HG03457 (cell line): ENCODE results near the gene SAMD7.

Experiments
- ATAC-seq: cut with Tn5 transposase; IDR thresholded peaks from one replicate; pipeline ENCODE4 v1.9.1; 2021; ENCODE audit warnings: moderate number of reproducible peaks; ENCODE audit not compliant: unreplicated experiment

The SAMD7 gene

GRCh38 chr3:169965562-169966427 is 54.4 kb downstream of the SAMD7 start:
- peak; percentile 24 for ATAC-seq

- peak; percentile 81 for ATAC-seq
These were observed 55.1 kb downstream of the SAMD7 start, which contains the start of gene SEC62 for GRCh38 chr3:169966428-169966950. Gene SEC62, plus strand, starts transcription at chr3:169966807. Its CDS starts 16 bp downstream, at chr3:169966823.

GRCh38 chr3:169966951-169967915 is 55.9 kb downstream of the SAMD7 start:
- ATAC-seq, result peak; percentile 30

DNA sequence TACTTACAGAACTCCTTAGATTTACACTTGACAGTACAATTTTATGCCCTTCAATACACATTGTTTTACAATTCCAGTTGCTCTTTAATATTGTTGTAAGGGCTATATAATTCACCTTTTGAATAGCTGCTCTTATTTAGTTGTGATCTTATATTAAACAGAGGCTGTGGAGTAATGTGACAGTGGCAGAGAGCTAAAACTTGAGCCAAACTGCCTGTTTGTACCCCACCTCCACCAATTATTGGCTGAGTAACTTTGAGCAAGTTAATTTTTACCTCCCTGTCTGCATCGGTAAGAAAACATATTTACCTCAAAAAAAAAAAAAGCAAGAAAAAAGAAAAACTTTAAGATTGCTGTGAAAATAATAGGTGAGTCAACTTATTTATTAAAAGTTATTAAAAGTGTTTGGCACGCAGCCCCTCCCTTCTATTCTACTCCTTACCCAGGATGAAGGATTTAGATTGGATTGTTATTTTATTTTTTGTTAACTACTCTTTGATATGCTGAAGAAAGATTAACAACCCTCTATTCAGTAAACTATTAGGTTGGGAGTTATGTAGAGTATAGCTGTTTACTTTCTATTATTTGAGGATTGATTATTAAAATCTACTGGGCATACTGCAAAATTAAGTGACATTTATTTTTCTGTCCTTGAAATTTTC is 57.0 kb downstream of the SAMD7 start:
- ATAC-seq, result no peak

DNA sequence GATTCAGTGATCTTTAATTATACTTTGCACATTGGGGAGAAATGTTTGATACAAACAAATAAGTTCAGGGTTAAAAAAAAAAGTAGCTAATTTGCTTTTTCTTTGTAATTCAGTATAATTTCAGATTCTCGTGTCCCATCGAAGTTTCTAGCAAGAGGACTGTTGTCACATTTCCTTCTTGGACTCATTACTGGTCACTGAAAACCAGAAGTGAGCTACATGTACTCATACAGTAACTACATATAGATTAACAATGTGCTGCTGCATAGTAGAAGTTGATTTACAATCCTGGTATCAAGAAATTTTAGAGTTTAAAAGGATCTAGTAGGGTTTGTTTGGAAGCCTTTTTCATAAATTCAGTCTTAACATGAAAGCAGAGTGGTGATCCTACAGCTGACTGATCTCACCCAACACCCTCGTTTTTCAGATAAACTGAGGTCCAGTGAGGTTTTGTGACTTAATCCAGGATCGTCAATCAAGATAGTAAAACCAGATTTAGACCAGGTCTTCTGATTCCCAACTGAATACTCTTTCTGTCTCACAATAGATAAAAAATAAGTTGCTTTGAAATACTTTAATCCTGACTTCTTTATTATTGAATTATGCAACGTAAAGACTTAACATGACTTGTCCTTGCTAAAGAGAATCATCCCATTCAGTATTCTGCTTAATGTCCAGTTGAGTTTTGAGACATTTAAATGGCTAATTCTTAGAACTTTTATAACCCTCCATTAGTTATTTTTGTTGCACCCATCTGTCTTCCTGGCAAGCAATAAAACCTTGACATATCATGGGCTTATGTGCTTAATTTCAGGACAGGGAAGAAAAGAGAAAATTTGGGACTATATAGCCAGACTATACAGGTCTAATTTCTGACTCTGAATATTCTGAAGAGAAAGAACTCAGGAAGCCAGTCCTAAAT is 58.1 kb downstream of the SAMD7 start:
- no peak for ATAC-seq

- ATAC-seq, result no peak
These were observed 59.5 kb downstream of the SAMD7 start for GRCh38 chr3:169970847-169971246.

DNA sequence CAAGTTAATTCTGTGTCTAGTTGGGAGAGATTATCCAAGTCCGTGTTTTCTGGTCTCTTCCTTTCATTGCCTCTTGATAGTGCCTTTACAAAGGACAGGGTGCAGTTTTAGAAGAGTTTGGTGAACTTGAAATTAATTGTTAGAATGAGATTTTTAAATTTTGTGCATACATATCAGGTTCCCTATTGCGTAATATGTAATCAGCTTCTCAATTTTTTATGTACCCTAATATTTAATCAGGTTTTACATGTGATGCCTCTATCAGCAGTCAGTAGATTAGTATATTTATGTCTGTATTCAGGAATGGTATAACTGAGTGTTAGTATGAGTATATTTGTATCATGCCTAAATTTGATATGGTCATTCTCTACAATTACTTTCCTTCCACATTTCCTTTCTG is 60.1 kb downstream of the SAMD7 start:
- no peak for ATAC-seq

DNA sequence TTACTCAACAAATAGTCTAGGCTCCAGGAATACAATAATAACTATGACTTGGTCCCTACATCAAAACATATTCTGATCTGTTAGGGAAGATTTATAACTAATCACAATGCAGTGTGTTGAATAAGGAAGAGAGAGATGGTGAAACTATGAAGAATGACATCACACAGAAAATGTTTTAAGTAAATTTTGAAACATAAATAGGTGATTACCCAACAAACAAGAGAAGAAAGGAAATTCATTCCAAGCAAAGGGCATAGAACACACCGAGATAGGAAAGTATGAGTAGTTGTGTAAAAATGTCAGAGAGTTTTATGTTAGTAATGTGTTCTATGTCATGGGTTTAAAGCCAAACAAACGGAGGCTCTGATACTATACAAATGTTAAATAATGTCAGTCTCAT is 68.7 kb downstream of the SAMD7 start:
- no peak for ATAC-seq

DNA sequence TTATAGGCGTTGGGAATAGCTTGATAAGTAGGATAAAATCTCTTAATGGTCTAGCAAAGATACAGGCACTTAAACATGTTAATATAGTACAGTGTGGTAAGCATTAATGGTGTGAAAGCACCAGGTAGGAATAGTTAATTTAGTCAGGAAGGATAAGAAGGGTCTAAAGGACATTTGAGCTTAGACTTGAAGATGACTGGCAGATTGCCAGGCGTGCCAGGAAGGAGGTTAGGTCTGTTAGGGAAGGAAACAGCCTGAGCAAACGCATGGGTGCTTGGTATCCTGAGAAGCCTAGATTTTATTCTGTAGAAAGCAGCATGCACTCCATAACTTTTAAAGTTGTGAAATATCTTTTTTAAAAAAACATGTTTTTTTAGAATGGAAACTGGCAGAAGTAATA is 72.9 kb downstream of the SAMD7 start:
- ATAC-seq, result no peak
